ENCODE results near the gene EYA2.

EYA2 gene

DNA sequence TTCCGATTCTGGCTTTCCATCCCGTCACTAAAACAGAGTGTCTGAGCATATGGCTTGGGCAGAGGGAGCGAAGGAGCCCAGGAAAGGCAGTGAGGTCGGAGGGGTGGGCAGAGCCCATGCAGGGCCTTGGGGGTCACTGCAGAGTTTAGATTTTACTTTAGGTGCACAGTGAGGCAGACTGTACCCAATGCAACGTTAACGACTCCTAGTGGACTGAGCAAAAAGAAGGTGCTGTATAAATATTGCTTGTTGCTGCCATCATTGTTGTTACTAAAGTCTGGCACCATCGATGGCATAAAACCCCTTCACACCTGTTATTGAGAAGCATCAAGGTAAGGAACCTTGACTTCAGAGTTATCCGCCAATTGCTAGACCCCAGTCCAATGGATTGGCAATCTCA, 119.0 kb downstream of the EYA2 start:
- no peak for DNase-seq

DNA sequence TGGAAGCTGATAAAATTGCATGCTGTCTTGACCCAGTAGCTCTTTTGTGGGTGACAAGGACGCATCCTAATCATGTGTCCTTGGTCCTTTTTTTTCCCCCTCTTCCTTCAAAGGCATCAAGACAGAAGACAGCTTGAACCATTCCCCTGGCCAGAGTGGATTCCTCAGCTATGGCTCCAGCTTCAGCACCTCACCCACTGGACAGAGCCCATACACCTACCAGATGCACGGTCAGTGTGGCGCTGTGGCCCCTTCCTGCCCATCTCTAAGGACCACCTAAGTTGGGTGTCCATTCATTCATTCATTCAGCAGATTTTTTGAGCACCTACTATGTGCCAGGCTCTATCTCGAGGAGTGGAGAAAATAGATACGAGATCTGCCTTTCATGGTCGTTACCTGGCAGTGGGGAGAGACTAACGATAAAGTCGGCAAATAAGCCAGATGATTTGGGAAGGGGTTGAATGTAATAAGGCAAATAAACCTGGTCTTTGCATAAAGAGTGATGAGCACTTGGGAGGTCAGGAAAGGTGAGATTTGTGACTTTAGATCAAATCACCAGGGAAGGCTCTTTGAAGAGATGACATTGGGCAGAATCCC, 121.5 kb downstream of the EYA2 start:
- no peak for DNase-seq

DNA sequence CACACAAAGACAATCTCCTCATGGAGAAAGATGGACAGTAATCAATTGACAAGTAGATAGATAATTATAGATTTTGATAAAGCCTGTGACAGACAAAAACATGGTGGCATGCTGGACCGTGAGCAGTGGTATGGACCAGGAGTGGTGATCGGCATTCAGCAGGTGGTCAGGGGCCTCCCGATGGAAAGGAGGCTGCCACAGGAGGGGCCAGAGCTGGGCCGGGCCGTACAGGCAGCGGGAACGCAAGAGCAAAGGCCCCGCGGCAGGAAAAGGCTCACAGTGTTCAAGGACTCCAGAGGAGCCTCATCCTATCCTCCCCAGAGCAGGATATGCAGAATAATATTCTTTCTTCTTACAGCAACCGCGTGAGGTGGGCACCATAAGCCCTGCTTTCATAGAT, 123.7 kb downstream of the EYA2 start:
- DNase-seq = no peak

DNA sequence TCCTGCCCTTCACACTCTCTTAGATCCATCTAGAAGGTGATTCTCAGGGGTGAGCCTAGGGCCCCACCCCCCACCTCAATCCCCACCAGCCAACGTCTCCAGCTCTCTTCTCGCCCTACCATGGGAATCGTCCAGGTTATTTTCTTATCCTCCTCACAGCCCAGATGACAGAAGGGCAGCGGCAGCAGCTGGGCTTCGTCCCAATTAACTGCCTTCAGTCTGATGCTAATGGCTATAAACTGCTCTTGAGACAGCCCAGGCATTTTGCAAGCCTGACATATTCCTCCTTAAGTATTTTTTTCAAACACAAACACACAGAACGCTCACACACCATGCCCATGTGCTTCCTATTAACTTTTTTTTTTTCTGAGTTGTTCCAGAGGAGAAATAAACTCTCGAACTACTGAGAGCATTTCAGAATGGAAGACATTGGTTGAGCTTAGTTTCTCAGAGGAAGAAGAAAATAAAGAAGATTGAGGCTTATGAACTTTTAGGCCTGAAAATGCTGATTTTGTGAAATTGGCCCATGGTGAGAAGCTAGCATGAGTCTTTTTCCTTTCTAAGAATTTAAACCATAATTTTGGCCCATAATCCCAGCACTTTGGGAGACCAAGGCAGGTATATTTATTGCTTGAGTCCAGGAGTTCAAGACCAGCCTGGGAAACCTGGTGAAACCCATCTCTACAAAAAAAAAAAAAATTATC, 124.6 kb downstream of the EYA2 start:
- DNase-seq = no peak

DNA sequence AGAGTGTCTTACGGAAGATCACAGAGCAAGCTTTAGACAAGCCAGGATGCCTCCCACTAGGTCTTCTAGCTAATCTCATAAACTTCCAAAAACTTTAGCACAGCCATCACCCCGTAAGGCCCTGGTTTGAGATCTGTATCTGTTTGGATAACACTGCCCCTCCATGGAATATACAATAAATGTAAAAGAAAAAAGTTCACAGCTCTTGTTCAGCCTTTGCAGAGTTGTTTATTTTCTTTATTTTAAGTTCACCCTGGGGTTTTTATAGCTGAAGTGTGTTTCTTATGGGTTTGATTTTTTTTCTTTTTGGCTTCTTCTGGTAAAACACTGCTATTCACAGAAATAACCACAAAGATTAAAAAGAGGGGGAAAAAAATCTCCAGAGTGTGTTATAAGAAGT, 125.6 kb downstream of the EYA2 start:
- no peak for DNase-seq

DNA sequence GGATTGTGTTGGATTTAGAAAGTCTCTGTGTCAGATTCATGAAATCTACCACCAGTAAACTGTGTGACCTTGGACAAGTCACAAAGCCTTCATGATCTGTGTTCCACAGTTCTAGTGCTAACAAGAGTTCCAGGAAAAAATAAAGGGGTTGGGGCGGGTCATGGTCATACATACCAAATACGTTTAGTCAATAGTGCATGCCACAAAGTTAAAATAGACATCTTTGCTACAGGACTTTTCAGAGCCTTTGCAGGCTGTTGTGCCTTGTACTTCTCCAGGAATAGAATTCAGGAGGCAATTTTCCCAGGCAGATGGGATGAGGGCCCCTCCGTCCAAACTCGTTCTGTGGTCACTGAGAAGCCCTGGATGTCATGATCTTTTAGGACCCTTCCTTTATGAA, 127.2 kb downstream of the EYA2 start:
- DNase-seq = no peak

DNA sequence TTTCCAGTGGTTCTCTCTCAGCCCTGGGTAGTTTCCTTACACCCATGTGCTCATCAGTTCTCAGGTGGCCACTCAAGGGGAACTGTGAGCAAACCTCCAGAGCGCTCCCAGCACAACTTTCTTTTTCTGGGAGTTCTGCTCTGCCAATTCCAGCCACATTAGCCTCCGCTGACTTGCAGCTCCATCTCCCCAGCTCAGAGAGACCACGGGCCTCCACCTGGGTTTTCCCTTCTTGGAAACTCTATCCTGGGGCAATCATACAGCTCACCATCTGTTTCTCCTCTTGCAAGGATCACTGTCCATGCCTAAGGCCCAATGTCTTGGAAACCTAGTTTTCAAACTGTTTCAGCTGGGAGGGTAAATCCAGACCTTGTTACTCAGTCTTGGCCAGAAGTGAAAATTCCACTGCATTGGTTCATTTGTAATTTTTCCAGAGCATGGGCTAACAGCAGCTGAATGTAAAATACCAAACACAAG, 129.9 kb downstream of the EYA2 start:
- DNase-seq = no peak

DNA sequence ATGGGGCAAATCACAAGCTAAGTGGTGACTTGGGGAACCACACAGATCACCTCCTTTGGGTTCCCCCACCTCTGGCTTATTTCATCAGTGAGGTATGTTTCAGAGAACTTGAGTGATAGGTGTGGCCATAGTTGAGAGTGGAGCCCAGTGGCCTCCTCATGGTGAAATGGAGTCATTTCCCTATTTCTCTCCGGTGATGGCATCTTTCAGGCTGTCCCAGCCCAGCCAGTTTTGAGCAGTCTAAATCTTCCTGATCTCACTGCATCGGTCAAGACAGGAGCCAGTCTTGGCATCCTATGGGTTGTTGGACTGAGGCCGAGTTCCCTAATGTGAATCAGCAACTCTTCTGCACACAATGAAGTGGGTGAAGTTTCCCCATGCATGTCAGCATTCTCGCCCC, 132.4 kb downstream of the EYA2 start:
- DNase-seq = no peak

DNA sequence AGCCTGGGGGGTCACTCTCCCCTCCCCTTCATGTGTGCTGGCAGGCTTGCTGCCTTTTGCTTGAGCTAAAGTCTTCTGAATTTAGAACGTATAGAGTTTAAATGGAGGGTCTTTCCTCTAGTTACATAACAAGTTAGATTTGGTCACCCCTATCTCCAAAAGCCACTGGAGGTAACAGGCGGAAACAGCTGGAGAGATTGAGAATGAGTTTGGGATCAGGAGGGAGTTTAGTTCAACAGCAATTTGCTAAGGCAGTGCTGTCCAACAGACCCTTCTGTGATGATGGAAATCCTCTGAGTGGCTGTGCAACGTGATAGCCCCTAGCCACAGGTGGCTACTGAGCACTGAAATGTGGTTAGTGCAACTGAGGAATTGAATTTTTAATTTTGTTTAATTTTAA, 132.8 kb downstream of the EYA2 start:
- no peak for DNase-seq

DNA sequence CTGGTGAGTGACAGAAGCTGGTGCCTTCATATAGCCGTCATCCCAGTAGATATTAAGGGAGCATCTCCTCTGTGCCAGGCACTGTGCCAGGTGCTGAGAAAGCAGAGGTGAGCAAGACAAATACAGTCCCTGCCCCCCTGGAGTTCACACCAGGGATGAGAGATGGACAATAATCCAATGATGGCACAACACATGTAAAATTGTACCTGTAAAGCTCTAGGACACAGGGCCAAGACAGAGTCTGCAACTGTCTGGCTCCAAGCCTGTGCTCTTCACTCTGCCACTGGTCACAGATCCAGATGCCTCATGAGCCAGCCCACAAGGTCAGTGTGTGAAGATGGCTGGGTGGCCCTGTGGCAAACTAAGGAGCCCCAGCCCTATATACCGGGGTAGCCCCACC, 133.8 kb downstream of the EYA2 start:
- DNase-seq = no peak

DNA sequence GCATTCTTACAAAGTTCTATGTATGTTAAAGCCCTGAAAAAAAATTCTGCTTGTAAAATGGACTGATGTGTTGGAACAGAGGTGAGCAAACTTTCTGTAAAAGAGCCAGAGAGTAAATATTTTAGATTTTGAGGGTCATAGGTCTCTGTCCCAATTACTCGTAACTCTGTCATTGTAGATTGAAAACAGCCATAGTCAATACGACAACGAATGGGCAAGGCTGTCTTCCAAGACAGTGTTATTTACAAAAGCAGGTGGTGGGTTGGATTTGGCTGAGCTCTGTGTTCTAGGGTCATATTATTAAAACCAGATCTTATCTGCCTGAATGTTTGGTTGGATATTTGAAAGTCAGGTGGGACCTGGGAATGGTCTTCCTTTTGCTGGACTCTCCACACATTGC, 135.2 kb downstream of the EYA2 start:
- DNase-seq = no peak

DNA sequence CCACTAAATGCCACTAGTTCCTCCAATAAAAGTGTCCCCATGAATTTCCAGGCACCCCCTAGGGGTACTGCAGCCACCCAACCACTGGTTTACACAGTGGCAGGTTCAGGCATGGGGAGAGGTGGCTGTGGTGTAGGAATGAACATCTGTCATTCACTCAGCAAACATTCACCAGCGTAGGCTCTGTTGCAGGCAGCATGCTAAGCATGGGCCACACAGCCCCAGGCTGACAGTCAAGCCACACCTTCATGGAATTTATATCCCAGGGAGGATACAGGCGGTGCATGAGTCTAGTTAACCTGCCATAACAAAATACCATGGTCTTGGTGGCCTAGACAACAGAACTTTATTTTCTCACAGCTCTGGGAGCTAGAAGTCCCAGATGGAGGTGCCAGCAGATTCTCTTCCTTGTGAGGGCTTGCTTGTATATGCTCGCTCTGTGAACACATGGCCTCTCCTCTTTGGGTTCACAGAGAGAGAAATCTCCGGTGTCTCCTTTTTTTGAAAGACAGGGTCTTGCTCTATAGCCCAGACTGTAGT, 135.7 kb downstream of the EYA2 start:
- no peak for DNase-seq

DNA sequence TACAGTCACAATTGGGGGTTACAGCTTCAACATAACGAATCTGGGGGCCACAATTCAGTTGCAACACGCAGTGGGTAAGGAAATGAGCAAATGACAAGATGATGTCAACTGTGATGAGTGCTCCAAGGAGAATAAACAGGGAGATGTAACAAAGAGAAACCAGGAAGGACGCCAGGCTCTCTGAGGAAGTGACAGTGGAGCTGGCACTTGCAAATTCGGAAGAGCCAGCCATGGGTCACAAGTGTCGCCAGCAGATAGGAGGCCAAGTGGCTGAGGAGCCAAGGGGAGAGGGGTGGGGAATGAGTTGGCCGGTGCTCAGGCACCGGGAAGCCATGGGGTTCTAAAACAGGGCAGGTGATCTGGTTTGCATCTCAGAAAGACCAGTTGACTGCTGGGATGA, 136.4 kb downstream of the EYA2 start:
- DNase-seq = no peak

DNA sequence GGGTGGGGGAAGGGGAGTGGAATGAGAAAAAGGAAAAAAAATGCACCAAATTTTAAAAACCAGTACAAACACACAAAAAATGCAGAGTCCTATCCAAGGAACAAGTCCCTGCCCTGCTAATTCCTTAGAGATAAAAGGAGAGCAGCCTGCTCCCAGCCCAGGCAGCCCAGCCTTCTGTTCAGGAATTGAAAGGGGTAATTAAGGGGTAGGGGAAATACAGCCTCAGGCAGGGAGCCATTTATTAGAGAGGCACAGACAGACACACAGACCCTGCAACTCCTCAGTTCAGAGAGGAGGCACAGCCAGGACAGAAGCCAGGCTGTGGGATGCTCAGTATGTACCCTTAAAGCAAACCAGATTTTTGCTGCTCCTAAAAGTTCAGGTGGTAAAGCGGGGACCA, 137.2 kb downstream of the EYA2 start:
- no peak for DNase-seq

DNA sequence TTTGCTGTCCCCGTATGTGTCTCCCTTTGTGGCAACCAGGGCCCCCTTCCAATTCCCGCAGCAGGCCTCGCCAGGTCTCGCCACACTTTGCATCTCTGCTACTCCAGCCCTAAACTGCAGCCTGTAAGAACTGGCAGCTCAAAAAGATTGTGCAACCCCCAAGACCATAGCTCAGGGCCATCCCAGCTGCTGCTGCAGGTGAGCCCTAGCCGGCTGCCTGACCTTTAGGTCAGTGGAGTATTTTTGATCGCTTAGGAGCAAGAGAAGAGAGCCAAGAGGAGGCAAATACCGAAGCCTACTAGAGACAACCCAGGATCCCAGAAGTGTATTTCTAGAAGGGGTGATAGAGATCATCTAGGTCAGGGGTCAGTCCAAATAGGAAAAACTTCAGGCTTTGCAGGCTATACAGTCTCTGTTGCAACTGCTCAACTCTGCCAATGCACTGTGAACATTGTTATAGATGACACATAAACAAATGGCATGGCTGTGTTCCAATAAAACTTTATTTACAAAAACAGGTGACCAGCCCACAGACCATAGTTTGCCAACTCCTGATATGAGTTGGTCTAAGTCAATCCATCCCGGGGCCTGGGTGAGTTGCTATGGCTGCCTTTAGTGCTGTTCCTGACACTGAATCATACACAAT, 138.4 kb downstream of the EYA2 start:
- no peak for DNase-seq

DNA sequence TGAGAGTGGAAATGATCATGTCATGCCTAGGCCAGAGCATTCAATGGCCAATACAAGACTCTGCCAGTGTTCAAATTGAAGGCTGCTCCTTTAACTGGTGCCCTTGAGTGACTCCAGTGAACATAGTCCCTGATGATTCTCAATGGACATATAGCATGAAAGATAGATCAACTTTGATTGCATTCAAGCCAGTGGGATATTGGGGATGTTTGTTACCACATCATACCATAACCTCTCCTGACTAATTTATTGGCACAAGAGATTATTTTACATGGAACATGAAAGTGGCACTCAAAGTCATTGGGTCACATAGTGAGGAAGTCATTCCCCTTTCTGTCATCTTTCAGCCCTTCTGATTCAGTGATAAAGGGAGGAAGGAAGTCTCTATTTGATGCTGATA, 139.0 kb downstream of the EYA2 start:
- DNase-seq = no peak

DNA sequence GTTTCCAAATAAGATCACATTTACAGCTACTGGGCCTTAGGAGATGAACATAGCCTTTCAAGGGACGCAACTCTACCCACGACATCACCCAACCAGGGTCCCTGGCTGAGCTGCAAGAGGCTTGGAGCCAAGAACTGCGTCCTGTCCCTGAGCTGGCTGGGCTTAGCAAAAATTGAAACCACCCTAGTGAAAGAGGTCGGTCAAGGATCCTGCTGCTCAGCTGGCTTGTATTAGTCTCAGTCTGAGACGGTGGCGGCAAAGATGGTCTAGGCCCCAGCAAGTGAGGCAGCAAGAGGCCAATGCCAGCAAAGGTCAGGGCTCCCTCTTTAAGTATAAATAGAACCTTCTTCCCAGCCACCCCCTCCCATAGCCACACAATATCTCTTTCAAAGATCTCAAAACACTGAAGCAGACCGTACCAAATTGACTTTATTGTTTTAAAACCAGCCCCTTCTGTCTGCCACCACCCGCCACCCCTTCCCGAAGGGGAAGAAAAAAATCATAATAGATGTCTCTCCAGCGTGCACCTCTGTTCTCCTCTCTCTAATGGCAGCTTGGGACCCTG, 140.5 kb downstream of the EYA2 start:
- DNase-seq = no peak

DNA sequence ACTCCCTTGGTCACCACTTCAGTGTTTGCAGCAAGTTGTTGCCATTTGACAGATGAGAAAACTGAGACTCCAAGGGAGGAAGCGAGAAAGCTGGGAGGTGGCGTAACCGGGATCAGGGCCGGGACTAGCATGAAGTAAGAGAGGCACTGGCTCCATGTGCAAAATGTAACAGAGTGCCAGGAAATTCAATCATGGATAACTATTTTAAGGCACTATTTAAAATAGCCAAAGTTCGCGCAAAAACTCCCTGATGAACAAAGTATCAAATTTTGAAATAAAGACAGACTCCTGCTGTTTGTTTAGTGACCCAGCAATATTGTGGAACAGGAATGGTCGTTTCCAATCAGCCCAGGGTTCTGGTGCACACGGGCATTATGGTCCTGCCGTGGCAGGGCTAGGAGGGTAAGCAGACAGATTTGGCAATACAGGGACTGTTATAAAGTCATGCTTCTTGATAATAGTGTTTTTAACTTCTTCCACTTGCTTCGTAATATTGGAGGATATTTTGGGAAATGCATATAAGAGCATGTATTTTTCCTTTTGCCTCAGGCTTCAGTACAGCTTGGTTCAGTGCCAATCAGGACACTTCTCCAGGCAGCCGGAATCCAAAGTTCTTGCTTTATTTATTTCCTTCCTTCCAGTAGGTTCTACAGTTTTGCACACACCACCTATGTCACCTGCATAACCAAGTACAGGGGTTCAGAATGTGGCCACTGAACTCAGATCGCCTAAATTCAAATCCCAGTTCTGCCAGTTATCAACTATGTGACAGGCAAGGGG, 141.6 kb downstream of the EYA2 start:
- DNase-seq = no peak

DNA sequence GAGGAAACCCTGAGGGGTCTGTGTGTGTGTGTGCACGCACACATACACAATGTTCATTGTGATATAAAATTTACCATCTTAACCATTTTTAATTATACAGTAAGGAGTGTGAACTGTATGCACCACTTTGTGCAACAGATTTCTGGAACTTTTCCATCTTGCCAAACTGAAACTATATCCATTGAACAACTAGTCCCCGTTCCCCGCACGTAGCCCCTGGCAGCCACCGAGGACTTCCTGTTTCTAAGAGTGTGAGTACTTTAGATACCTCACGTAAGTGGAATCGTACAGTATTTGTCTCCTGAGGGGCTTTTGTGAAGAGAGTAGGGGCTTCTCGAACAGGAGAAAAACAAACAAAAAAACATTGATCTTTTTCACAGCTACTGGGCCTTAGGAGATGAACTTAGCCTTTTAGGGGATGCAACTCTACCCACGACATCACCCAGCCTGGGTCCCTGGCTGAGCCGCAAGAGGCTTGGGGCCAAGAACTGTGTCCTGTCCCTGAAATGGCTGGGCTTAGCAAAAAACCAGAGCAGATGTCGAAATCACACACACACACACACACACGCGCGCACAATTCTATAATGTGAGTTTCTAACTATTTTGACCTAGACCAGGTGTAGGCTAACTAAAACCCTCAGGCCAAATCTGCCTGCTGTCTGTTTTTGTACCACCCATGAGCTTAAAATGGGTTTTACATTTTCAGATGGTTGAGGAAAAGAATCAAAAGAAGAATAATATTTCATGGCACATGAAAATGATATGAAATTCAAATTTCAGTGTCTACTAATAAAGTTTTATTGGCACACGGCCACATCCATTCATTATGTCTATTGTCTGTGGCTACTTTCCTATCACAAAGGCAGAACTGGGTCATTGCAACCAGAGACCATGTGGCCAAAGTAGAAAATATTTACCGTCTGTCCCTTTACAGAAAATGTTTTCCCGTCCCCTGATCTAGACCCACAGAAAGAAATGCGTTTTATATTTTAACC, 144.2 kb downstream of the EYA2 start:
- no peak for DNase-seq

DNA sequence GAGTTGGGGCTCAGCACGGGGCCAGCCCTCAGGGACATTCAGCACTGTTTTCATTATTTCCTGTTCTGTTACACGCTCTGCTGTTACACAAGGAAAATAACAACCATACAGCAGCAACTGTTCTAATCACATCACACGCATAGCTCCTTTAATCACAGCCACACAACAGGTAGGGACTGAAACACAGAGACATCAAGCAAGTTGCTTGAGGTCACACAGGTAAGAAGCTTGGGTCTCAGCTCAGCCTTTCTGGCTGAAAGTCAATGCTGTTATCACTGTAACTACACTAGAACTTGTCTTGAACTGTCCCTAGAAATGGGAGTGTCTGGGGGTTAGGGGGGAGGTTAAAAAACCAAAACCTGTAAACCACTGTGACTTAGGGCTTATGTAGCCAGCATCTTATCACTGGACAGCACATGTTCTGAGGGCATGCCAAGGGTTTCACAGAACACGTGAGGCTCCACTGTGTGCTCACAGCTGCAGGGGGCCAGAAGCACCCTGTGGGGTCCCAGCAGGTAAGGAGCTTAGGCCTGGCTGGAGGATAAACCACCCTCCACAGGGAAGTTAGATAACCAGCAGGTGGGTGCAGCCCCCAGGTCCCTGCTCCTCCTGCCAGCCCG, 146.0 kb downstream of the EYA2 start:
- DNase-seq = no peak

DNA sequence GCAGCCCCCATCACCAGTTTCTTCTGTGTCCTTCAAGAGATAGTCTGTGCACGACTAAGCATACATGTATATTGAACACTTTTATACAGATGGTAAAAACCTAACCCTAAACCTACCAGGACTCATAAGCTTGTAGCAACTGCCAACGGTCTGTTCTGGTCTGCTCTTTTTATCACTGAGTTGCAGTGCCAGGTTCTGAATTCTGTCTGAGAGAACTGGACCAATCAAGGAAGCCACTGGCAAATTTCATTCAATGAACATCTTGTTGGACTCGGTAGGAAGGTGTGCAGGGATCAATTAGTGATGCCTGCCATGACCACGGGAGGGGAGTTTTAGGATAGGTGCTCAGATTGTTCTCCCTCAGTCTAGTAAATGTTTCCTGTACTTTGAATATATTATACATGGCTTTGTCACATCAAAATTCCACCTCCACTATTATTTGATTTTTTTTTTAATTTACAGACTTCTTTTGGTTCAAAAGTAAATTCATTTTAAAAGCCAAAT, 146.8 kb downstream of the EYA2 start:
- DNase-seq = no peak
